GM23248 (cell line): ENCODE measurements around the gene CDHR1.

Experiments
- EZH2 ChIP-seq: fragments of 200-600 bp; sonication (generic); IDR thresholded peaks from 2 replicates; pipeline ENCODE4 v1.6.1; 2018; ENCODE audit warnings: antibody characterized with exemption, mild to moderate bottlenecking; ENCODE audit not compliant: insufficient read depth, poor library complexity, severe bottlenecking
- EZH2phosphoT487 ChIP-seq: fragments of 200-600 bp; sonication (generic); IDR thresholded peaks from 2 replicates; pipeline ENCODE4 v1.6.1; 2018; ENCODE audit warnings: antibody characterized with exemption, moderate library complexity, mild to moderate bottlenecking, low read depth; ENCODE audit not compliant: insufficient read depth

- TF ChIP-seq EZH2 = no peak
- TF ChIP-seq EZH2phosphoT487 = no peak
These were observed 67.0 kb downstream of the CDHR1 start for GRCh38 chr10:84261236-84261915.
